RWPE2 (cell line): ENCODE measurements around the gene RPL7L1.
"Not testable (repeated sequence)": the region's sequence is repeated elsewhere in the genome, so short reads cannot be mapped to it uniquely, and the experiment has no call there.

Source experiments
- ATAC-seq: fragments of 200-7000 bp; cut with Tn5 transposase; 3 replicates; pipeline ENCODE4 v1.9.1; 2021; ENCODE audit warnings: low read depth
- DNase-seq: peaks from one replicate; pipeline ENCODE4 v3.0.0-alpha.2; 2020; ENCODE audit warnings: low spot score
- H3K27ac ChIP-seq: fragments of 450-650 bp; 2 replicates; pipeline ENCODE4 v1.5.1; 2017; ENCODE audit warnings: mild to moderate bottlenecking; ENCODE audit not compliant: poor library complexity, severe bottlenecking
- H3K27me3 ChIP-seq: fragments of 250-450 bp; sonication (Bioruptor Pico); 2 replicates; pipeline ENCODE4 v1.5.1; 2021; ENCODE audit warnings: mild to moderate bottlenecking, moderate library complexity; ENCODE audit not compliant: insufficient read depth, poor library complexity, severe bottlenecking
- H3K36me3 ChIP-seq: fragments of 250-450 bp; sonication (Bioruptor Pico); 2 replicates; pipeline ENCODE4 v1.5.1; 2020; ENCODE audit warnings: low read depth, mild to moderate bottlenecking, moderate library complexity
- H3K4me1 ChIP-seq: fragments of 250-450 bp; sonication (Bioruptor Pico); 2 replicates; pipeline ENCODE4 v1.5.1; 2021; ENCODE audit warnings: mild to moderate bottlenecking, moderate library complexity; ENCODE audit not compliant: insufficient read depth, poor library complexity, severe bottlenecking
- H3K4me3 ChIP-seq: fragments of 250-450 bp; sonication (Bioruptor Pico); 2 replicates; pipeline ENCODE4 v1.5.1; 2021; ENCODE audit warnings: mild to moderate bottlenecking, moderate library complexity; ENCODE audit not compliant: severe bottlenecking
- H3K9me3 ChIP-seq: fragments of 250-450 bp; sonication (Bioruptor Pico); 2 replicates; pipeline ENCODE4 v1.5.1; 2021; ENCODE audit warnings: mild to moderate bottlenecking, moderate library complexity; ENCODE audit not compliant: severe bottlenecking
- CTCF ChIP-seq: fragments of 450-650 bp; IDR thresholded peaks from one replicate; pipeline ENCODE4 v1.5.1; 2017; ENCODE audit warnings: mild to moderate bottlenecking, moderate library complexity; ENCODE audit not compliant: poor library complexity, severe bottlenecking

The RPL7L1 gene

GRCh38 chr6:42896178-42896719 lies 16.8 kb downstream of the RPL7L1 start:
- no peak for ATAC-seq
- no peak for DNase-seq
- H3K4me1 ChIP-seq, result peaks cover under 1% of the 10 kb centered on the region
- H3K4me3 ChIP-seq, result no peak overlapping the region
- H3K9me3 ChIP-seq, result no peaks in the 10 kb centered on the region
- no peaks in the 10 kb centered on the region for H3K27me3 ChIP-seq
- TF ChIP-seq CTCF, result no peak
- no peak overlapping the region for H3K27ac ChIP-seq
- H3K36me3 ChIP-seq, result no peaks in the 10 kb centered on the region

GRCh38 chr6:42898891-42899361 lies 19.5 kb downstream of the RPL7L1 start:
- H3K4me1 ChIP-seq, result no peaks in the 10 kb centered on the region
- no peak for DNase-seq

GRCh38 chr6:42899871-42900270 lies 20.5 kb downstream of the RPL7L1 start:
- no peak overlapping the region for H3K4me3 ChIP-seq
- DNase-seq (no peak), ATAC-seq (no peak)
- H3K27me3 ChIP-seq, result no peaks in the 10 kb centered on the region
- no peaks in the 10 kb centered on the region for H3K4me1 ChIP-seq
- no peaks in the 10 kb centered on the region for H3K9me3 ChIP-seq
- TF ChIP-seq CTCF, result no peak
- H3K36me3 ChIP-seq, result no peaks in the 10 kb centered on the region
- no peak overlapping the region for H3K27ac ChIP-seq

More at GRCh38 chr6:42898891-42899361, 19.5 kb downstream of the RPL7L1 start:
- TF ChIP-seq CTCF, result peak; percentile 88
- no peaks in the 10 kb centered on the region for H3K27me3 ChIP-seq
- H3K27ac ChIP-seq, result no peak overlapping the region
- no peaks in the 10 kb centered on the region for H3K36me3 ChIP-seq
- H3K9me3 ChIP-seq, result no peaks in the 10 kb centered on the region
- ATAC-seq, result no peak
- no peak overlapping the region for H3K4me3 ChIP-seq

GRCh38 chr6:42901538-42901957 lies 22.1 kb downstream of the RPL7L1 start:
- peak; percentile 93 for ATAC-seq
- Histone ChIP-seq H3K4me1 (no peaks in the 10 kb centered on the region), H3K27ac (no peak overlapping the region), H3K36me3 (no peaks in the 10 kb centered on the region), H3K27me3 (no peaks in the 10 kb centered on the region), H3K4me3 (no peak overlapping the region), H3K9me3 (no peaks in the 10 kb centered on the region)
- peak; percentile 95 for TF ChIP-seq CTCF
- no peak for DNase-seq

GRCh38 chr6:42902429-42903263 lies 23.2 kb downstream of the RPL7L1 start:
- H3K4me1 ChIP-seq, H3K36me3 ChIP-seq, H3K9me3 ChIP-seq, H3K27me3 ChIP-seq, H3K4me3 ChIP-seq, H3K27ac ChIP-seq, DNase-seq: not testable (repeated sequence)
- ATAC-seq, result 0 out of 3 replicates have a peak, but pooled peaks have one; percentile 39
